Transverse colon (tissue), 4 donors: ENCODE results near the gene KANK4.

Experiments
- EP300 ChIP-seq: sonication (generic); formaldehyde crosslinking; IDR thresholded peaks from one replicate; pipeline ENCODE4 v1.6.1; 2017; ENCODE audit warnings: antibody characterized with exemption, low read depth
- POLR2A ChIP-seq: fragments of 450-650 bp; IDR thresholded peaks from one replicate; pipeline ENCODE4 v1.6.1; 2016; ENCODE audit warnings: antibody characterized with exemption, mild to moderate bottlenecking, moderate library complexity
- POLR2AphosphoS5 ChIP-seq, 3 donors: sonication (generic); formaldehyde crosslinking; IDR thresholded peaks; one replicate each; pipeline ENCODE4 v1.6.1; 2016; ENCODE audit warnings: antibody characterized with exemption in 3 of 3
- TF ChIP-seq, protein P1 (sequence below), 5 experiments: fragments of 200-600 bp in 3 of 5; fragments of 450-650 bp in 2 of 5; sonication (generic) in 3 of 5; IDR thresholded peaks; 1 replicate in 2 of 5; 2 replicates in 3 of 5; pipeline ENCODE4 v1.5.1; 2016 to 2017; ENCODE audit warnings: antibody characterized with exemption in 5 of 5, inconsistent platforms in 3 of 5, mild to moderate bottlenecking in 2 of 5, moderate library complexity in 1 of 5

- TF ChIP-seq POLR2A (no peak), POLR2AphosphoS5 (IDR thresholded peaks at IDR 0.05) (no peak), EP300 (no peak)
- TF ChIP-seq, protein P1, sequence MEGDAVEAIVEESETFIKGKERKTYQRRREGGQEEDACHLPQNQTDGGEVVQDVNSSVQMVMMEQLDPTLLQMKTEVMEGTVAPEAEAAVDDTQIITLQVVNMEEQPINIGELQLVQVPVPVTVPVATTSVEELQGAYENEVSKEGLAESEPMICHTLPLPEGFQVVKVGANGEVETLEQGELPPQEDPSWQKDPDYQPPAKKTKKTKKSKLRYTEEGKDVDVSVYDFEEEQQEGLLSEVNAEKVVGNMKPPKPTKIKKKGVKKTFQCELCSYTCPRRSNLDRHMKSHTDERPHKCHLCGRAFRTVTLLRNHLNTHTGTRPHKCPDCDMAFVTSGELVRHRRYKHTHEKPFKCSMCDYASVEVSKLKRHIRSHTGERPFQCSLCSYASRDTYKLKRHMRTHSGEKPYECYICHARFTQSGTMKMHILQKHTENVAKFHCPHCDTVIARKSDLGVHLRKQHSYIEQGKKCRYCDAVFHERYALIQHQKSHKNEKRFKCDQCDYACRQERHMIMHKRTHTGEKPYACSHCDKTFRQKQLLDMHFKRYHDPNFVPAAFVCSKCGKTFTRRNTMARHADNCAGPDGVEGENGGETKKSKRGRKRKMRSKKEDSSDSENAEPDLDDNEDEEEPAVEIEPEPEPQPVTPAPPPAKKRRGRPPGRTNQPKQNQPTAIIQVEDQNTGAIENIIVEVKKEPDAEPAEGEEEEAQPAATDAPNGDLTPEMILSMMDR (IDR thresholded peaks at IDR 0.05): no peak
Observed at GRCh38 chr1:62282909-62283755, 36.1 kb downstream of the KANK4 start.
